ENCODE measurements around the gene CTDSPL2.

CTDSPL2 gene
- total RNA-seq, result 61.6 to 122 (median 93.0) reads per million in 9 experiments

DNA sequence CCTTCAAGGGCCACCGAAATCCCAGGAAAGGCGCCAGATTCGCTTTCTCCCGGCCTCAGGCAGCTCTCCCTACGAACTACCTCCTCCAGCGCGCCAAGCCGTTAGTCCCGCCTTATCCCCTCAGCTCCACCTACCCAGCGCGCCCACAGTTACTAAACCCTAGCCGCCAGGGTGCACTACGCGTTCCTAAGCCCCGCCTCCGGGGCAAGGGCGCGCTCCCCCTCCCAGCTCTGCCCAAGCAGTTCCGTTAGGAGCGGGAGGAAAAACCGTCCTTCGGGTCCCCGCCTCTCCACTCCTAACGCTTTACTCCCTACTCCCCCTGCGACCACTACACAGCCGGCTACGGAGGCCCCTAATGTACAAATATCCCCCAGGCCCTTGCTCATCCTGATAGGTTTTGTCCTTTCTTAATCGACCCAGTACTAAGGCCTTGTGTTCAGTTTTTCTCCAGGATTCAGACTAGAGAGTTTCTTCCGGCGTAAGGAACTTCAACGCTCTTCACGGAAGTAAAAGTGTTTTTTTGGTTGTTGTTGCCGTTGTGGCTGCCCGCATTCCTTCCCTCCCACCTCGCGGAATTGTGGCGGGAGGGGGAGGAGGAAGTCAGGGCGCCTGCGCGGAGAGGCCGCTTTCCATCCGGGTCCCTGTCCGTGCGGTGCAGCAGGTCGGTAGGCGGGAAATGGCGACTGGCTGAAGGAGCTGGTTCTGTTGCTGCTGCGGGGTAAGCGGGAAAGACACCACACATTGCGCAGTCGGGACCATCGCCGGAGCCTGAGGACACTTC is at the start of gene CTDSPL2:
CTDSPL2 (plus strand) TSS at position 655 of the 781 bp plus-strand sequence. CDS start 31,386 bp downstream, outside the sequence.
- Mint-ChIP-seq H3K4me3 (peak within 1 kb of the TSS; percentile 98 to 100), H3K27ac (peak within 1 kb of the TSS; percentile 99 to 100)

DNA sequence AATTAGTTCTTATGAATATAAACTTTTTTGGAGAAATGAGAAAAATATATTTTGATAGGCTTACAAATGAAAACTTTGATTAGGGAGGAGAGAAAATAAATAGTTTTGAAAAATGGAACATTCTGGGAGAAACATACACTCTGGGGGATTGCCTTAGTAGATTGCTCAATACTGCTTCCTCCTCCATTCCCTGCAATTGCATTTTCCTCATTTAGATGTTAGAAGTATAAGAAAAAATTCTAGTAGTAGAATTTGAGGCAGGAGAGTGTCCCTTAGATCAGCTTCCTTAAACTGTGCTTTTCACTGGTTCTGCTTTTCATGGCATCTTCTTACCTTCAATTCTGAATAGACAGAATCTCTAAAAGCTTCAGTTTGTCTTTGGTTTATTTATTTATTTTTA is 46.2 kb upstream of the CTDSPL2 start:
- H3K4me1 Mint-ChIP-seq (ENCODE audit: low read depth in 2 of 2), result peaks cover 3 to 7% of the 10 kb centered on the region in 2 donors

More for the DNA sequence above, at the start of gene CTDSPL2:
- DNase-seq (peak; percentile 92 to 95 (median 94)), ATAC-seq (replicated peaks) (peak; percentile 91)
- no peaks in the 10 kb centered on the region for H3K9me3 Mint-ChIP-seq
- H3K4me1 Mint-ChIP-seq (ENCODE audit: low read depth in 2 of 2), result peaks cover 31 to 55% of the 10 kb centered on the region in 2 donors
- peaks cover 21% of the 10 kb centered on the region for H3K36me3 Mint-ChIP-seq (ENCODE audit: insufficient read depth)
- H3K27me3 Mint-ChIP-seq, result no peaks in the 10 kb centered on the region

DNA sequence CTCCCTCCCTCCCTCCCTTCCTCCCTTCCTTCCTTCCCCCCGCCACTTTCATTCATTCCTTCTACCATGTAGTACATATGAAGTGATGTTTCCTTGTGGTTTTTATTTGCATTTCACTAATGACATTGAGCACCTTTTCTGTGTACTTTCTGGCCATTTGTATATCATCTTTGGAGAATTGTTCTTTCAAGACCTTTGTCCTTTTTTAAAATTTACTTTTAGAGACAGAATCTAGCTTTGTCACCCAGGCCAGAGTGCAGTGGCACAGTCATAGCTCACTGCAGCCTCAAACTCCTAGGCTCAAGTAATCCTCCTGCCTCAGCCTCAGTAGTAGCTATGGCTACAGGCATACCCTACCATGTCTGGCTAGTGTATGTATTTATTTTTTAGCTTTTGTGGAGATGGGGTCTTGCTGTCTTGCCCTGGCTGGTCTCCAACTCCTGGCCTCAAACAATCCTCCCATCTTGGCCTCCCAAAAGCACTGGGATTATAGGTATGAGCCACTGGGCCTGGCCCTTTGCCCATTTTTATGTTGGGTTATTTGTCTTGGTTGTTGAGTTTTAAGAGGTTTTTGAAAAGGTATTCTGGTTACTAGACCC is 42.0 kb upstream of the CTDSPL2 start:
- Mint-ChIP-seq H3K9me3 (no peaks in the 10 kb centered on the region), H3K27ac (no peak overlapping the region), H3K4me1 (ENCODE audit: low read depth in 2 of 2) (peaks cover 2 to 7% of the 10 kb centered on the region in 2 donors), H3K36me3 (ENCODE audit: insufficient read depth) (peaks cover 19% of the 10 kb centered on the region), H3K4me3 (no peak overlapping the region), H3K27me3 (no peaks in the 10 kb centered on the region)
- DNase-seq, result no peak
- ATAC-seq (replicated peaks), result no peak

More for the DNA sequence above, 46.2 kb upstream of the CTDSPL2 start:
- no peak for ATAC-seq (replicated peaks)
- Mint-ChIP-seq H3K4me3 (no peak overlapping the region), H3K36me3 (ENCODE audit: insufficient read depth) (peaks cover 12% of the 10 kb centered on the region), H3K27ac (no peak overlapping the region), H3K27me3 (no peaks in the 10 kb centered on the region), H3K9me3 (no peaks in the 10 kb centered on the region)
- DNase-seq, result no peak

DNA sequence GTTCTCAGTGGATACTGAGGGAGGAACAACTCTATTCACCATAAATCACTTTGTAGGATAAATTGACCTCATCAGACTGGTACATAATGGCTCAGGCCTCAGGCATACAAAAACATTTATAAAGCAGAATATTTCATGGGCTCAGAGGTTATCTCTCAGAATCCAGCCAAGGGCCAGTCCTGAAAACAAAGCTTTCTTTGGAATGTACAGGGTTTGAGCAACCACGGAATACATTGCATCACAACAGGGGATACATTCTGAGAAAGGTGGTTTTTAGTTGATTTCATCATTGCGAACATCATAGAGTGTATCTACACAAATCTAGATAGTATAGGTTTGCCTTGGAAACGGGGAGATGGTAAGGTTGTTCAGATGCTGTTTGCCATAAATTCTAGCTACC is 33.4 kb upstream of the CTDSPL2 start:
- peak overlapping the region in 1 of 2 donors; percentile 63 for H3K4me3 Mint-ChIP-seq
- H3K27ac Mint-ChIP-seq, result peak overlapping the region in 1 of 2 donors; percentile 44
- DNase-seq (no peak), ATAC-seq (replicated peaks) (no peak)
- no peaks in the 10 kb centered on the region for H3K27me3 Mint-ChIP-seq
- no peaks in the 10 kb centered on the region for H3K9me3 Mint-ChIP-seq
- H3K36me3 Mint-ChIP-seq (ENCODE audit: insufficient read depth), result peaks cover 3% of the 10 kb centered on the region
- H3K4me1 Mint-ChIP-seq (ENCODE audit: low read depth in 2 of 2), result peaks cover 0 to 10% of the 10 kb centered on the region in 2 donors

DNA sequence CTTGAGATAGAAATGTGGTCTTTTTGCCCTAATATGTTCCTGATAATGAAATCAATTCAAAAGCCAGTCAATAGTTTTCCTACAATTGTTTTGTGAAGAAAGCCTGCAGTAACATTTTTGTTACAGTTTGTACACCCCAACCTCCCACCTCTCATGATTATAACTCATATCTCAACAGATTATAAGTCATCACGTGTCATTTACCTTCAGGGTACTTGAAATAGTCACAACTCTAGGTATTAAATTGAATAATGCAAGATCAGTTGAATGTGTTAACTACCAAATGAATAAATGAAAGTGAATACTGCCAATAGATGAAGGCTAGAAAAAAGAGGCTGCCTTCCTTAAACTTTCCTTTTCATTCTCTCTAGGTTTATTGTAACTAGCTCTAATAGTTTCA is 32.9 kb upstream of the CTDSPL2 start:
- no peaks in the 10 kb centered on the region for H3K27me3 Mint-ChIP-seq
- DNase-seq, result no peak
- H3K27ac Mint-ChIP-seq, result peak overlapping the region; percentile 69 to 86
- H3K4me3 Mint-ChIP-seq, result peak overlapping the region; percentile 63 to 65
- H3K36me3 Mint-ChIP-seq (ENCODE audit: insufficient read depth), result peaks cover 3% of the 10 kb centered on the region
- peaks cover 0 to 10% of the 10 kb centered on the region in 2 donors for H3K4me1 Mint-ChIP-seq (ENCODE audit: low read depth in 2 of 2)
- ATAC-seq (replicated peaks), result no peak
- no peaks in the 10 kb centered on the region for H3K9me3 Mint-ChIP-seq

DNA sequence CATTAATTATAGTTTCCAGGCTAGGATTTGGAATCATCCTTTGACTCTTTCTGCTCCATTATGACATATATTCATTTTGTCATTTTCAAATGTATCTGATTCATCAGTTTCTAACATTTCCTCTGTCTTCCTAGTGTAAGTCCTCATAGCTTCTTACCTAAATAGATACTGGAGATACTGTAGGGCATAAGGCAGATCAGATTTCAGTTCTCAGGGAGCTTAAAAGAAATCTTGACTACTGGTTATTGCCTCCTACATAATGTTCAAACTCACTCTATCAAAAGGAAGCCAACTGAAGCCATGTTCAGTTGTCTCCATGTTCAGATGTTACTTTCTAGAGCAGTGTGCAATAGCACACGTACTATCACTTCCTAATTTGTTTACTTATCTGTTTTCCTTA is 29.6 kb upstream of the CTDSPL2 start:
- H3K36me3 Mint-ChIP-seq (ENCODE audit: insufficient read depth), result peaks cover 6% of the 10 kb centered on the region
- no peaks in the 10 kb centered on the region for H3K27me3 Mint-ChIP-seq
- H3K27ac Mint-ChIP-seq, result peak overlapping the region in 1 of 2 donors; percentile 12
- ATAC-seq (replicated peaks) (no peak), DNase-seq (no peak)
- no peaks in the 10 kb centered on the region for H3K9me3 Mint-ChIP-seq
- no peak overlapping the region for H3K4me3 Mint-ChIP-seq
- H3K4me1 Mint-ChIP-seq (ENCODE audit: low read depth in 2 of 2), result peaks cover 0 to 10% of the 10 kb centered on the region in 2 donors

GRCh38 chr15:44414001-44414400 is 13.4 kb upstream of the CTDSPL2 start:
- Mint-ChIP-seq H3K9me3 (no peaks in the 10 kb centered on the region), H3K27ac (no peak overlapping the region), H3K27me3 (no peaks in the 10 kb centered on the region), H3K4me1 (ENCODE audit: low read depth in 2 of 2) (no peaks in the 10 kb centered on the region), H3K4me3 (no peak overlapping the region), H3K36me3 (ENCODE audit: insufficient read depth) (peaks cover 8% of the 10 kb centered on the region)
- DNase-seq (no peak), ATAC-seq (replicated peaks) (no peak)

GRCh38 chr15:44427756-44428724 is 611 bp downstream of the CTDSPL2 start:
- peak; percentile 6 for ATAC-seq (replicated peaks)
- peaks cover 31 to 55% of the 10 kb centered on the region in 2 donors for H3K4me1 Mint-ChIP-seq (ENCODE audit: low read depth in 2 of 2)
- no peak for DNase-seq

GRCh38 chr15:44435893-44436667 is 8.7 kb downstream of the CTDSPL2 start:
- H3K36me3 Mint-ChIP-seq (ENCODE audit: insufficient read depth), result peaks cover 14% of the 10 kb centered on the region
- H3K4me1 Mint-ChIP-seq (ENCODE audit: low read depth in 2 of 2), result peaks cover 32 to 52% of the 10 kb centered on the region in 2 donors
- peak overlapping the region in 1 of 2 donors; percentile 73 for H3K27ac Mint-ChIP-seq
- no peaks in the 10 kb centered on the region for H3K27me3 Mint-ChIP-seq
- peak overlapping the region in 1 of 2 donors; percentile 8 for H3K4me3 Mint-ChIP-seq
- ATAC-seq (replicated peaks) (no peak), DNase-seq (no peak)
- H3K9me3 Mint-ChIP-seq, result no peaks in the 10 kb centered on the region

More at GRCh38 chr15:44427756-44428724, 611 bp downstream of the CTDSPL2 start:
- Mint-ChIP-seq H3K4me3 (peak overlapping the region; percentile 98 to 100), H3K27ac (peak overlapping the region; percentile 99 to 100), H3K9me3 (no peaks in the 10 kb centered on the region), H3K36me3 (ENCODE audit: insufficient read depth) (peaks cover 21% of the 10 kb centered on the region), H3K27me3 (no peaks in the 10 kb centered on the region)

GRCh38 chr15:44438402-44438801 is 11.0 kb downstream of the CTDSPL2 start:
- Mint-ChIP-seq H3K9me3 (no peaks in the 10 kb centered on the region), H3K4me1 (ENCODE audit: low read depth in 2 of 2) (peaks cover 40 to 54% of the 10 kb centered on the region in 2 donors), H3K27ac (peak overlapping the region in 1 of 2 donors; percentile 42), H3K36me3 (ENCODE audit: insufficient read depth) (peaks cover 14% of the 10 kb centered on the region), H3K27me3 (no peaks in the 10 kb centered on the region), H3K4me3 (peak overlapping the region in 1 of 2 donors; percentile 0)
- DNase-seq, result no peak
- no peak for ATAC-seq (replicated peaks)

GRCh38 chr15:44441095-44441501 is 13.7 kb downstream of the CTDSPL2 start:
- Mint-ChIP-seq H3K36me3 (ENCODE audit: insufficient read depth) (peaks cover 13% of the 10 kb centered on the region), H3K4me3 (peak overlapping the region in 1 of 2 donors; percentile 12), H3K4me1 (ENCODE audit: low read depth in 2 of 2) (peaks cover 41 to 56% of the 10 kb centered on the region in 2 donors), H3K27ac (peak overlapping the region; percentile 5 to 36), H3K27me3 (no peaks in the 10 kb centered on the region), H3K9me3 (no peaks in the 10 kb centered on the region)
- ATAC-seq (replicated peaks) (no peak), DNase-seq (no peak)

DNA sequence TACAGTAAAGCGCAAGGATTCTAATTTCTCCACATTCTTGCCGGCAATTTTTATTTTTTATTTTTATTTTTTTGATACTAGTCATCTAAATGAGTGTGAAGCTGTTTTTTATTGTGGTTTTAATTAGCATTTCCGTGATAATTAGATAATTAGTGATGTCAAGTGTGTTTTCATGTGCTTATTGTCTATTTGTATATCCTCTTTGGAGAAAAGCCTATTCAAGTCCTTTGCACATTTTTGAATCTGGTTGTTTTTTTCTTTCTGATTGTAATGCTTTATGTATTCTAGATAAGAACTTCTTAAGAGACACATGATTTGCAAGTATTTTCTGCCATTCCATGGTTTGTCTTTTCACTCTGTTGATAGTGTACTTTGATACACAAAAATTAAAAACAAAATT is 16.1 kb downstream of the CTDSPL2 start:
- Mint-ChIP-seq H3K27ac (no peak overlapping the region), H3K4me1 (ENCODE audit: low read depth in 2 of 2) (peaks cover 36 to 41% of the 10 kb centered on the region in 2 donors), H3K4me3 (no peak overlapping the region), H3K36me3 (ENCODE audit: insufficient read depth) (peaks cover 20% of the 10 kb centered on the region), H3K27me3 (no peaks in the 10 kb centered on the region), H3K9me3 (no peaks in the 10 kb centered on the region)
- ATAC-seq (replicated peaks) (no peak), DNase-seq (no peak)

All from effector memory CD8-positive, alpha-beta T cell (primary cell).